Measurements from ENCODE around the gene AP1S2. TPM values are rescaled to one million over a fixed set of nuclear protein-coding genes. Genes with fewer than 3 reads are reported as not detected.

Gene AP1S2
- total RNA-seq, 1 donor from 2014 or later = 42.3 TPM

- POLR2A ChIA-PET = no interaction called here
- no peak overlapping the region for H3K4me3 Mint-ChIP-seq
- H3K36me3 Mint-ChIP-seq (ENCODE audit: low read depth) = peaks cover 4% of the 10 kb centered on the region
Observed at GRCh38 chrX:15877380-15877779, 22.8 kb upstream of the AP1S2 start.

GRCh38 chrX:15874672-15875071 is 20.1 kb upstream of the AP1S2 start:
- H3K9me3 Mint-ChIP-seq = no peaks in the 10 kb centered on the region
- ATAC-seq (ENCODE audit: low read depth) = no peak
- peaks cover 2% of the 10 kb centered on the region for H3K36me3 Mint-ChIP-seq (ENCODE audit: low read depth)
- H3K4me3 Mint-ChIP-seq = no peak overlapping the region
- no peaks in the 10 kb centered on the region for H3K27me3 Mint-ChIP-seq
- peaks cover 2% of the 10 kb centered on the region for H3K4me1 Mint-ChIP-seq
- CTCF ChIA-PET = no interaction called here
- TF ChIP-seq CTCF (IDR thresholded peaks at IDR 0.05) = no peak
- DNase-seq = no peak
- POLR2A ChIA-PET = no interaction called here
- intact Hi-C loops (cut with micrococcal nuclease) = no loop called here
- H3K27ac Mint-ChIP-seq = no peak overlapping the region

More at GRCh38 chrX:15877380-15877779, 22.8 kb upstream of the AP1S2 start:
- no peak for ATAC-seq (ENCODE audit: low read depth)
- CTCF ChIA-PET = no interaction called here
- Mint-ChIP-seq H3K4me1 (peaks cover 4% of the 10 kb centered on the region), H3K9me3 (peaks cover 4% of the 10 kb centered on the region), H3K27me3 (no peaks in the 10 kb centered on the region), H3K27ac (no peak overlapping the region)
- intact Hi-C loops (cut with micrococcal nuclease) = no loop called here
- DNase-seq = no peak
- TF ChIP-seq CTCF (IDR thresholded peaks at IDR 0.05) = no peak

- H3K27me3 Mint-ChIP-seq = no peaks in the 10 kb centered on the region
Observed at GRCh38 chrX:15873566-15873965, 19.0 kb upstream of the AP1S2 start.

GRCh38 chrX:15870310-15870709 is 15.7 kb upstream of the AP1S2 start:
- Mint-ChIP-seq H3K27ac (no peak overlapping the region), H3K4me3 (no peak overlapping the region), H3K9me3 (no peaks in the 10 kb centered on the region), H3K4me1 (no peaks in the 10 kb centered on the region), H3K27me3 (no peaks in the 10 kb centered on the region), H3K36me3 (ENCODE audit: low read depth) (no peaks in the 10 kb centered on the region)
- CTCF ChIA-PET = no interaction called here
- TF ChIP-seq CTCF (IDR thresholded peaks at IDR 0.05) = no peak
- DNase-seq (no peak), ATAC-seq (ENCODE audit: low read depth) (no peak)
- POLR2A ChIA-PET = no interaction called here
- intact Hi-C loops (cut with micrococcal nuclease) = no loop called here

More at GRCh38 chrX:15873566-15873965, 19.0 kb upstream of the AP1S2 start:
- H3K36me3 Mint-ChIP-seq (ENCODE audit: low read depth) = no peaks in the 10 kb centered on the region
- no peaks in the 10 kb centered on the region for H3K9me3 Mint-ChIP-seq
- CTCF ChIA-PET = no interaction called here
- intact Hi-C loops (cut with micrococcal nuclease) = no loop called here
- ATAC-seq (ENCODE audit: low read depth) = no peak
- no peak overlapping the region for H3K27ac Mint-ChIP-seq
- no peak for DNase-seq
- H3K4me1 Mint-ChIP-seq = peaks cover 2% of the 10 kb centered on the region
- POLR2A ChIA-PET = no interaction called here
- no peak for TF ChIP-seq CTCF (IDR thresholded peaks at IDR 0.05)
- H3K4me3 Mint-ChIP-seq = no peak overlapping the region

GRCh38 chrX:15869695-15870094 is 15.1 kb upstream of the AP1S2 start:
- no peaks in the 10 kb centered on the region for H3K4me1 Mint-ChIP-seq
- ChIA-PET POLR2A (no interaction called here), CTCF (no interaction called here)
- no peak overlapping the region for H3K27ac Mint-ChIP-seq
- TF ChIP-seq CTCF (IDR thresholded peaks at IDR 0.05) = no peak
- no peaks in the 10 kb centered on the region for H3K27me3 Mint-ChIP-seq
- H3K4me3 Mint-ChIP-seq = no peak overlapping the region
- no peak for ATAC-seq (ENCODE audit: low read depth)
- no peak for DNase-seq
- no peaks in the 10 kb centered on the region for H3K36me3 Mint-ChIP-seq (ENCODE audit: low read depth)
- no peaks in the 10 kb centered on the region for H3K9me3 Mint-ChIP-seq
- intact Hi-C loops (cut with micrococcal nuclease) = no loop called here

Measured in activated B cell treated with CpG ODN at 0.5 μM for 24 hours (primary cell).